ENCODE results near the gene SORCS1. TPM values are rescaled to one million over a fixed set of nuclear protein-coding genes. Genes with fewer than 3 reads are reported as not detected.

SORCS1 gene
- polyA plus RNA-seq, 1 donor (not counting 4 experiments of a cell fraction or from before 2014, with no cell fraction given) = not detected

GRCh38 chr10:106942035-106942662 lies 222.4 kb downstream of the SORCS1 start:
- Histone ChIP-seq H3K4me1 (ENCODE audit: control insufficient read depth, extremely low read depth, insufficient read depth, low read length) (no peaks in the 10 kb centered on the region), H3K27me3 (ENCODE audit: control insufficient read depth, extremely low read depth, insufficient read depth, low read length) (no peaks in the 10 kb centered on the region), H3K79me2 (ENCODE audit: control insufficient read depth, insufficient read depth, low read length) (no peaks in the 10 kb centered on the region), H3K9me3 (ENCODE audit: control insufficient read depth, low read depth, low read length) (no peaks in the 10 kb centered on the region), H4K20me1 (ENCODE audit: control insufficient read depth, extremely low read depth, insufficient read depth, low read length) (no peaks in the 10 kb centered on the region), H3K36me3 (ENCODE audit: control insufficient read depth in 2 of 2, extremely low read depth in 1 of 2, insufficient read depth in 2 of 2, low read length in 2 of 2) (no peaks in the 10 kb centered on the region), H2AFZ (ENCODE audit: control insufficient read depth, low read length) (no peak overlapping the region), H3K9ac (ENCODE audit: control insufficient read depth, extremely low read depth, insufficient read depth, low read length) (no peak overlapping the region), H3K27ac (ENCODE audit: control insufficient read depth, insufficient read depth, low read length) (no peak overlapping the region), H3K4me2 (ENCODE audit: control insufficient read depth, extremely low read depth, insufficient read depth, low read depth, low read length) (no peak overlapping the region), H3K4me3 (ENCODE audit: control insufficient read depth in 2 of 3, extremely low read depth in 1 of 3, insufficient read depth in 2 of 3, low read depth in 1 of 3, low read length in 3 of 3) (no peak overlapping the region), H3K9me1 (ENCODE audit: control insufficient read depth, extremely low read depth, insufficient read depth, low read length) (no peaks in the 10 kb centered on the region)
- no peak for TF ChIP-seq EZH2 (IDR thresholded peaks at IDR 0.05; ENCODE audit: low read length)
- TF ChIP-seq CTCF (optimal IDR thresholded peaks at IDR 0.05 in 1 of 3, IDR thresholded peaks at IDR 0.05 in 1 of 3, conservative IDR thresholded peaks at IDR 0.05 in 1 of 3; ENCODE audit: extremely low read depth in 1 of 3, insufficient read depth in 2 of 3, low read length in 3 of 3) = no peak
- dilution Hi-C loops (cut with MboI; ENCODE audit: extremely low pct_ligation_motif_present, low sequenced_read_pairs) = no loop called here
- FAIRE-seq (no peak), DNase-seq (ENCODE audit: low read depth, low spot score) (no peak)

- Histone ChIP-seq H3K9me3 (ENCODE audit: control insufficient read depth, low read depth, low read length) (no peaks in the 10 kb centered on the region), H3K4me2 (ENCODE audit: control insufficient read depth, extremely low read depth, insufficient read depth, low read depth, low read length) (no peak overlapping the region), H3K4me1 (ENCODE audit: control insufficient read depth, extremely low read depth, insufficient read depth, low read length) (no peaks in the 10 kb centered on the region), H4K20me1 (ENCODE audit: control insufficient read depth, extremely low read depth, insufficient read depth, low read length) (no peaks in the 10 kb centered on the region), H3K4me3 (ENCODE audit: control insufficient read depth in 2 of 3, extremely low read depth in 1 of 3, insufficient read depth in 2 of 3, low read depth in 1 of 3, low read length in 3 of 3) (no peak overlapping the region), H3K9me1 (ENCODE audit: control insufficient read depth, extremely low read depth, insufficient read depth, low read length) (no peaks in the 10 kb centered on the region), H3K27me3 (ENCODE audit: control insufficient read depth, extremely low read depth, insufficient read depth, low read length) (no peaks in the 10 kb centered on the region), H3K36me3 (ENCODE audit: control insufficient read depth in 2 of 2, extremely low read depth in 1 of 2, insufficient read depth in 2 of 2, low read length in 2 of 2) (no peaks in the 10 kb centered on the region), H2AFZ (ENCODE audit: control insufficient read depth, low read length) (no peak overlapping the region), H3K9ac (ENCODE audit: control insufficient read depth, extremely low read depth, insufficient read depth, low read length) (no peak overlapping the region), H3K79me2 (ENCODE audit: control insufficient read depth, insufficient read depth, low read length) (no peaks in the 10 kb centered on the region), H3K27ac (ENCODE audit: control insufficient read depth, insufficient read depth, low read length) (no peak overlapping the region)
- no peak for TF ChIP-seq EZH2 (IDR thresholded peaks at IDR 0.05; ENCODE audit: low read length)
- no peak for TF ChIP-seq CTCF (optimal IDR thresholded peaks at IDR 0.05 in 1 of 3, IDR thresholded peaks at IDR 0.05 in 1 of 3, conservative IDR thresholded peaks at IDR 0.05 in 1 of 3; ENCODE audit: extremely low read depth in 1 of 3, insufficient read depth in 2 of 3, low read length in 3 of 3)
- DNase-seq (ENCODE audit: low read depth, low spot score) (no peak), FAIRE-seq (no peak)
- dilution Hi-C loops (cut with MboI; ENCODE audit: extremely low pct_ligation_motif_present, low sequenced_read_pairs) = no loop called here
Observed at GRCh38 chr10:106941297-106942034, 223.0 kb downstream of the SORCS1 start.

Data from keratinocyte (primary cell).